ENCODE measurements around the gene ARL1.
"Not testable (repeated sequence)": the region's sequence is repeated elsewhere in the genome, so short reads cannot be mapped to it uniquely, and the experiment has no call there.

DNA sequence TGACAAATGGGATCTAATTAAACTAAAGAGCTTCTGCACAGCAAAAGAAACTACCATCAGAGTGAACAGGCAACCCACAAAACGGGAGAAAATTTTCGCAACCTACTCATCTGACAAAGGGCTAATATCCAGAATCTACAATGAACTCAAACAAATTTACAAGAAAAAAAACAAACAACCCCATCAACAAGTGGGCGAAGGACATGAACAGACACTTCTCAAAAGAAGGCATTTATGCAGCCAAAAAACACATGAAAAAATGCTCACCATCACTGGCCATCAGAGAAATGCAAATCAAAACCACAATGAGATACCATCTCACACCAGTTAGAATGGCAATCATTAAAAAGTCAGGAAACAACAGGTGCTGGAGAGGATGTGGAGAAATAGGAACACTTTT is 16.4 kb downstream of the ARL1 start:
- not testable (repeated sequence) for TF ChIP-seq CTCF (IDR thresholded peaks at IDR 0.05 in 4 of 5, conservative IDR thresholded peaks at IDR 0.05 in 1 of 5); POLR2A (IDR thresholded peaks at IDR 0.05)
